ENCODE measurements around the gene PAX7. TPM values are rescaled to one million over a fixed set of nuclear protein-coding genes. Genes with fewer than 3 reads are reported as not detected.

Gene PAX7
- polyA plus RNA-seq, 10 donors = 38.4 to 63.1 (median 43.3) TPM

- no peak for DNase-seq
These were observed 163.9 kb downstream of the PAX7 start for GRCh38 chr1:18794561-18794960.

GRCh38 chr1:18795002-18795689 lies 164.5 kb downstream of the PAX7 start:
- DNase-seq = no peak

- no peak for DNase-seq
These were observed 166.3 kb downstream of the PAX7 start for GRCh38 chr1:18796950-18797349.

Other genes with a start within 250 kb of the PAX7 start
- gene KLHDC7A, start 149.9 kb upstream of the PAX7 start, polyA plus RNA-seq (ENCODE audit: insufficient read length in 10 of 10) = under 1 TPM in 2 of 10 donors, not detected in 8; 0.03 to 0.04 TPM
- not detected for gene TAS1R2, start 228.8 kb downstream of the PAX7 start, polyA plus RNA-seq (ENCODE audit: insufficient read length in 10 of 10)

Measured in muscle of back (tissue), 11 donors.